DMS53 treated with DMSO at 0.1 percent for 48 hours (cell line): Measurements from ENCODE around the gene GLB1L2.
"Not testable (repeated sequence)": the region's sequence is repeated elsewhere in the genome, so short reads cannot be mapped to it uniquely, and the experiment has no call there.

Experiments
- DNase-seq: peaks from one replicate; lab custom pipeline; 2025; ENCODE audit not compliant: unreplicated experiment; lab: John Stamatoyannopoulos, UW

Gene GLB1L2

DNA sequence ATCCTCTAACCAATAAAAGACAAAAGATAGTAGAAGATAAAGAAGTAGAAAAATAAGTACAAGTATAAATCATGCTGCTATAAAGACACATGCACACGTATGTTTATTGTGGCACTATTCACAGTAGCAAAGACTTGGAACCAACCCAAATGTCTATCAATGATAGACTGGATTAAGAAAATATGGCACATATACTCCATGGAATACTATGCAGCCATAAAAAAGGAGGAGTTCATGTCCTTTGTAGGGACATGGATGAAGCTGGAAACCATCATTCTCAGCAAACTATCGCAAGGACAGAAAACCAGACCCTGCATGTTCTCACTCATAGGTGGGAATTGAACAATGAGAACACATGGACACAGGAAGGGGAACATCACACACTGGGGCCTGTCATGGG lies 10.4 kb upstream of the GLB1L2 start:
- not testable (repeated sequence) for DNase-seq

DNA sequence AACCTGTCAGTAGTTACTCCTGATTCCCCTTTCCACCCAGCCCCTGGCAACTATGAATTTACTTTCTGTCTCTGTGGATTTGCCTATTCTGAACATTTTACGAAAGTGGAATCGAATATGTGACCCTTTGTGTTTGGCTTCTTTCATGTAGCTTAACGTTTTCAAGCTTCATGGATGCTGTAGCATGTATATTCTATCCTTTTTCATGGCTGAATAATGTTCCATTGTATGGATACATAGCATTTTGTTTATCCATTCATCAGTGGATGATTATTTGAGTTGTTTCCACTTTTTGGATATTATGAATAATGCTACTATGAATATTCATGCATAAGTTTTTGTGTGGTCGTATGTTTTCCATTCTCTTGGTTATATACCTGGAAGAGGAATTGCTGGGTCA lies 9.2 kb upstream of the GLB1L2 start:
- no peak for DNase-seq

GRCh38 chr11:134328433-134328832 lies 3.4 kb upstream of the GLB1L2 start:
- no peak for DNase-seq

- DNase-seq = no peak
These were observed 1.0 kb upstream of the GLB1L2 start for GRCh38 chr11:134330611-134331353.

DNA sequence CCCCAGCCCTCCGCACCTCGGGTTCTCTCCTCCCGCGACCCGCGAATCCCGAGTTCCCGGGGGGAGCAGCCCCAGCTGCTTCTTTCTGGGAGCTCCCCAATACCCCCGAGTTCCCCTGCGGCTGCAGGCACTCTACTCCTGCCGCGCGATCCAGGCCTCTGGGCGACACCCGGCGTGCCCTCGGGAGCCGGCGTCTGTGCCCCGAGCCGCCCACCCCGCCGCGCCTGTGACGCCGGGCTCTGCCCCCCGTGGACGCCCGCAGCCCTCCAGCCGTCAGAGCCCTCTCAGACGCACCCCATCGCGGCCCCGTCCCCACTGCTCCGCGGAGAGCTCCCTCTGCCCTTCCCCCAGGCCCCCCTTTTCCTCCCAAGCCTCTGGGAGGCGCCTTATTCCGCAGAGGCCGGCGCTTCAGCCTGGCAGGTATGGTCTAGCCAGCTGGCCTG lies 422 bp downstream of the GLB1L2 start:
- DNase-seq = no peak

GRCh38 chr11:134332782-134333181 lies 994 bp downstream of the GLB1L2 start:
- DNase-seq = no peak

DNA sequence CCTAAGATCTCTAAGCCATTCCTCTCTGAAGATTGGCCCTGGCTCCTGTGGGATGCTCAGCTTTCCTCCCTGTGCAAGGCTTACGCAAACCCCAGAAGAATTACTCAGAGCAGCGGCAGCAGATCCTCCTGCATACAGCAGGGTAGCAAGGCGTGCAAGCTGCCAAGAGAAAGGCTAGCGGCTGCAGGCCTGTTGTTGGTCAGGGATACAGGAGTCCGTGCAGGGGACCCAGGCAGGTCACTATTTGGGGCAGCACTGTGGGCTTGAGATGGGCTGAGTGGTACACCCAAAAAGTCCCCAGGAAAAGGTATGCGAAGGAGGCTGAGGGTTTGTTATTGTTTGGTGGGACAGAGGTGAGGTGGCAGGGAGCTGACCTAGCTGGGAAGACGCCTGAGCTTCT lies 1.5 kb downstream of the GLB1L2 start:
- no peak for DNase-seq

DNA sequence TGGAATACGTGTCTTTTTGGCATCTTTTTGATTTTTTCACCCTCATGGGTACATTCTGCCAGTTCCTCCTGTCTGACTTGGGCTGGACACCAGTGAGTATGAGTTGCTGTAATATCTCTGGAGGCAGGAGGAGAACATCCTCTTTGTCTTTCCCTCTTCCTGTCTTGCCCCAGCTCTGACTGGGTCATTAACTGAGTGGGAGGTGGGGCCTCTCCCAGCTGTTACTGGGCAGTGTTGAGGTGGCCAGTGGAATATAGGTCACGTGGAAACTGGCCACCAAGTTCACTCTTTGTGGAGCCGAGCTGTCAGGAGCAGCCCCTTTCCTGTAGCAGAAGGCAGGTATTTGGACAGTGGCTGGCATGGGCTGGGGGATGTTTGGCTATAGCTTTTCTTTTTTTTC lies 2.2 kb downstream of the GLB1L2 start:
- no peak for DNase-seq

- no peak for DNase-seq
These were observed 3.2 kb downstream of the GLB1L2 start for GRCh38 chr11:134334796-134335571.

GRCh38 chr11:134337051-134337450 lies 5.3 kb downstream of the GLB1L2 start:
- no peak for DNase-seq

- no peak for DNase-seq
These were observed 6.3 kb downstream of the GLB1L2 start for GRCh38 chr11:134338068-134338467.

DNA sequence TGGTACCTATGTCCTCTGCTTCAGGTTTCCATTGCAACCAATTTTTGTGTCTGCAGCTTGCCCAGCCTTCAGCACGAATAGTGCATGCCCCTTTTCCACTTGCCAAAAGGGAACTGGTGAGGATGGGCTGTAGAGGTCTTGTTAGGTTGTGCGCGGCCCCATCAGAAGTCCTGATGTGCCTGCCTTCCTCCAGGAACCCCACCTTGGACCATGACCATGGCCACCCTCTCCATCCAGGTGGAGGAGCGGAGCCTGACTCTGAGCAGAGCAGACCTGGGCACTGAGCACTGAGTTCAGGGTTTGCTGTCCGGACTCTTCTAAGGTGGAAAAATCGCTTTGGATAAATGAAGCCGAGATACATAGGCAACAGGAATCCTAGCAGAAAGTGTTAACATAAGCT lies 6.9 kb downstream of the GLB1L2 start:
- no peak for DNase-seq

- no peak for DNase-seq
These were observed 8.0 kb downstream of the GLB1L2 start for GRCh38 chr11:134339756-134340155.

GRCh38 chr11:134340354-134340964 lies 8.7 kb downstream of the GLB1L2 start:
- no peak for DNase-seq

- DNase-seq = no peak
These were observed 10.2 kb downstream of the GLB1L2 start for GRCh38 chr11:134341805-134342571.

- DNase-seq = no peak
These were observed 11.0 kb downstream of the GLB1L2 start for GRCh38 chr11:134342572-134343340.

- DNase-seq = no peak
These were observed 11.9 kb downstream of the GLB1L2 start for GRCh38 chr11:134343646-134344045.

- not testable (repeated sequence) for DNase-seq
These were observed 12.9 kb downstream of the GLB1L2 start for GRCh38 chr11:134344497-134345236.

DNA sequence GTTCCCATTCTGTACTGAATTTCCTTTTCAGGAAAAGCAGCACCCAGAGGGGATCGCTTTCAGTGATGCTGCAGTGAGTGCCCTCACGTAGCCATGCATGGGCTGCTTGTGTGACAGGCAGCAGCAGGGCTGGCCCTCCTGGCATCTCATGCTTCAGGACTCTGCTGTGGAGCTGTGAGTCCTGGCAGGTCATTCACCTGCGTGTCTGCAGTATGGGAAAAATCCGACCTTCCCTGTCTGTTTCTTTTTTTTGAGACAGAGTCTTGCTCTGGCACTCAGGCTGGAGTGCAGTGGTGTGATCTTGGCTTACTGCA lies 13.4 kb downstream of the GLB1L2 start:
- no peak for DNase-seq
